Measurements from ENCODE around the gene SEMA3A.

Gene SEMA3A

DNA sequence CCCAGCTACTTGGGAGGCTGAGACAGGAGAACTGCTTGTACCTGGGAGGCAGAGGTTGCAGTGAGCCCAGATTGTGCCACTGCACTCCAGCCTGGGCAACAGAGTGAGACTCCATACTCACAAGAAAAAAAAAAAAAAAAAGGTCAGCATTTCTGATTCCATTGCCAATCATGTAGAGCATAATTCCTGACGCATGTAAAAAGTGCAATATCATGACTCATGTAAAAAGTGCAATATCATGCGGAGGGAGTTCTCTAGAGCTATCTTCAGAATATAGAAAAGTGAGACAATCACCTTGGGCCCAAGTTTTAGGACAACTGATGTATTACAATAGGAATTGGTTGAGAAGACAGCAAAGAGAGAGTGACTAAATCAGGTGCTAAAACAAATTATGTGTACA is 85.8 kb downstream of the SEMA3A start:
- no peak overlapping the region for H3K4me3 ChIP-seq (replicated peaks; ENCODE audit: low read depth, low read length)
- TF ChIP-seq, protein P1, sequence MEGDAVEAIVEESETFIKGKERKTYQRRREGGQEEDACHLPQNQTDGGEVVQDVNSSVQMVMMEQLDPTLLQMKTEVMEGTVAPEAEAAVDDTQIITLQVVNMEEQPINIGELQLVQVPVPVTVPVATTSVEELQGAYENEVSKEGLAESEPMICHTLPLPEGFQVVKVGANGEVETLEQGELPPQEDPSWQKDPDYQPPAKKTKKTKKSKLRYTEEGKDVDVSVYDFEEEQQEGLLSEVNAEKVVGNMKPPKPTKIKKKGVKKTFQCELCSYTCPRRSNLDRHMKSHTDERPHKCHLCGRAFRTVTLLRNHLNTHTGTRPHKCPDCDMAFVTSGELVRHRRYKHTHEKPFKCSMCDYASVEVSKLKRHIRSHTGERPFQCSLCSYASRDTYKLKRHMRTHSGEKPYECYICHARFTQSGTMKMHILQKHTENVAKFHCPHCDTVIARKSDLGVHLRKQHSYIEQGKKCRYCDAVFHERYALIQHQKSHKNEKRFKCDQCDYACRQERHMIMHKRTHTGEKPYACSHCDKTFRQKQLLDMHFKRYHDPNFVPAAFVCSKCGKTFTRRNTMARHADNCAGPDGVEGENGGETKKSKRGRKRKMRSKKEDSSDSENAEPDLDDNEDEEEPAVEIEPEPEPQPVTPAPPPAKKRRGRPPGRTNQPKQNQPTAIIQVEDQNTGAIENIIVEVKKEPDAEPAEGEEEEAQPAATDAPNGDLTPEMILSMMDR (IDR thresholded peaks at IDR 0.05; ENCODE audit: low read depth, low read length, missing control alignments), result no peak
- DNase-seq (ENCODE audit: extremely low read depth, low read depth), result no peak

DNA sequence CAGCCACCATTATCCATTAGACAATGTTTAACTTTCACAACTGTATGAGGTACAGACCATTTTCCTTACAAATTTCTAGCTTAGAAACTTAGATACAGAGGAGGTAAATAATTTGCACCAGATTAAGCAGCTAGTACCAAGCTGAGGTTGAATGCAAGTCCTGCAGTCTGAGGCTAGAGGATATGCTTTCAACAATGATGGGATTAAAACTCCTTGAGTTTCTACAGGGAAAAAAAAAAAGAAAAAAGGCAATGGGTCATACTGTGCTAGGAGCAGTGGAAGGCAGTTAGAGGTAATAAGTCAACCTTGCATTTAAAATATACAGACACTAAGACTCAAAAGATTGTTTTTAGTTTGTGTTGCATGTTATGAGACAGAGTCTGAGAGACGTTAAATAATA is 86.5 kb downstream of the SEMA3A start:
- TF ChIP-seq, protein P1 (IDR thresholded peaks at IDR 0.05; ENCODE audit: low read depth, low read length, missing control alignments), result no peak
- H3K4me3 ChIP-seq (replicated peaks; ENCODE audit: low read depth, low read length), result no peak overlapping the region
- DNase-seq (ENCODE audit: extremely low read depth, low read depth), result no peak

DNA sequence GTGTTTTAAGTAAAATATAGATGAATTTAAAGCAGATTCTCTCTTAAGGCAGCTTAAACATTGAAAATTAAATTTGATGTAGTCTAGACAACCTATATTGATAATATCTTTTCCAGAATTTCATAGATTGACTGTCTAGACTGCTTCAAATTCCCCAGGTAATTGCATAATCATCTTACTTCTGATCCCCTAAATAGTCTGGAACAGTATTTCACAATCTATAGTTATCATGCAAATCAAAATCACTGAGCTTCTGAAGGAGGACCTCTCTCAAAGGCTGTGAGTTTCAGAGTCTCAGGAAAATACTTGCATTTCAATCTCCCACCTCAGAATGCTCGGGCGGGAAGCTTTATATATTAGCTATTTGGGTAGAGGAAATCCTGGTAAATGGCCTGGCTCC is 87.3 kb downstream of the SEMA3A start:
- DNase-seq (ENCODE audit: extremely low read depth, low read depth), result no peak
- TF ChIP-seq, protein P1 (IDR thresholded peaks at IDR 0.05; ENCODE audit: low read depth, low read length, missing control alignments), result no peak
- H3K4me3 ChIP-seq (replicated peaks; ENCODE audit: low read depth, low read length), result no peak overlapping the region

DNA sequence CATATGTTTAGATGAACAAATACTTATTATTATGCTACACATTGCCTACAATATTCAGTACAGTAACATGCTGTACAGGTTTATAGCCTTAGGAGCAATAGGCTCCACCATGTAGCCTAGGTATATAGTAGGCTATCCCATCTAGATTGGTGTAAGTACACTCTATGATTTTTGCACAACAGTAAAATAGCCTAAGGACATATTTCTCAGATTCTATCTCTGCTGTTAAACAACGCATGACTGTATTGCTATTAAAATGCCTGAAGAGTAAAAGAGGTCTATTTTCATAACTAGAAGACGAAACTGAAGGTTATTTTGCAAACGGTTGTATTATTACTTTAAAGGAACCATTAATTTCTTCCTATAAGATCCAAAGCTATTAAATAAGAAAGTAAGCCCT is 88.3 kb downstream of the SEMA3A start:
- TF ChIP-seq, protein P1 (IDR thresholded peaks at IDR 0.05; ENCODE audit: low read depth, low read length, missing control alignments), result no peak
- no peak for DNase-seq (ENCODE audit: extremely low read depth, low read depth)
- no peak overlapping the region for H3K4me3 ChIP-seq (replicated peaks; ENCODE audit: low read depth, low read length)

DNA sequence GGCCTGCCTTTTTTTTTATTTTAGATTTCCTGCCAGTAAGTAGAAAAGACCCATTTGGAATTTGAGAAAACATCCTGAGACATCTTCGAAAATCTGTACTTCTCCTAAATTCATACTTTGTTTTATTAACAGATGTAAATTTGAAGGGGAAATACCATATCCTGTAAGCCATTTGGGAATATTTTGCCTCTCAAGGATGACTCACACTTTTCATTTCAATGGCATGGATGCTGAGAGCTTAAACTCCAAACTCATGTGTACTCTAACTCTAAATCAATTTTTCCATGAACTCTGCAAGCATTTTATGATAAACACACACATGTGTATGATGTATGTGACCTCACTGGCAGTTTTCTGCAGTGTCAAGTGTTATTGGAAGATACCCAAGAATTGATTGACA is 89.0 kb downstream of the SEMA3A start:
- no peak for DNase-seq (ENCODE audit: extremely low read depth, low read depth)
- TF ChIP-seq, protein P1 (IDR thresholded peaks at IDR 0.05; ENCODE audit: low read depth, low read length, missing control alignments), result no peak
- no peak overlapping the region for H3K4me3 ChIP-seq (replicated peaks; ENCODE audit: low read depth, low read length)

DNA sequence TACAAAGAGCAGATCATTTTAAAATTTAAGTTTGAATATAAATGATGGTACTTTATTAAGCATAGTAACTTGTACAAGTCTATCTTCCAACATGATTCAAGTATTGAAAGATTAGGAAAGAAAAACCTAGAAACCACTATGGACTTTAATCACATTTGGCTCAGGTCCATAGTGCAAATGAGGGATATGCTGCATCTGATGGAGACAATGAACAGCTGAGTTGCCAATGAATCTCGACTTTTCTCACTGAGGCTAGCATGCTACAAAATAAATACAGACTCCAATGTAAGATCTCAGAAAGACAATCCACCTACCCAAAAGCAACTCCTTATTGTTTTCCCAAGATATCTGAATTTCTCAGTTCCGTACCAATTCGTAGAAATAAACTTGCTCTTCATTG is 89.8 kb downstream of the SEMA3A start:
- no peak for DNase-seq (ENCODE audit: extremely low read depth, low read depth)
- TF ChIP-seq, protein P1 (IDR thresholded peaks at IDR 0.05; ENCODE audit: low read depth, low read length, missing control alignments), result no peak
- no peak overlapping the region for H3K4me3 ChIP-seq (replicated peaks; ENCODE audit: low read depth, low read length)

DNA sequence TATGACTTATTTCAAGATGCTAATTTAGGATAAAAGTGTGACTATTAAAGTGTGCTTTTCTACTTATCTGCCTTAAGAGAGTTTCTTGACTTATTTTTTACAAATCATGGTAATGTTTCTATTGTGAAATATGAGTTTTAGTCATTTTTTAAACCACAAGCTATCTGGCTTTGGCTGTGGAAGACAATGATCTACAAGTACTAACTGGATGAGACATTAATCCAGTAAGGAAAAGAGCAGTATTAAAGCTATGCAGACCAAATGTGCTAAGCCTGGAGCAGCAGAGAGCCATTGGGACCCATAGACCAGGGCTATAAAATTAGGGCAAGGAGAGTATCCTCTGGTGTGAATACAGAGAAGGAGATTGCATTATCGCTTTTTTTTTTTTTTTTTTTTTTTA is 92.4 kb downstream of the SEMA3A start:
- TF ChIP-seq, protein P1 (IDR thresholded peaks at IDR 0.05; ENCODE audit: low read depth, low read length, missing control alignments), result no peak
- no peak overlapping the region for H3K4me3 ChIP-seq (replicated peaks; ENCODE audit: low read depth, low read length)
- no peak for DNase-seq (ENCODE audit: extremely low read depth, low read depth)
